ENCODE measurements around the gene TREH.

Gene TREH

DNA sequence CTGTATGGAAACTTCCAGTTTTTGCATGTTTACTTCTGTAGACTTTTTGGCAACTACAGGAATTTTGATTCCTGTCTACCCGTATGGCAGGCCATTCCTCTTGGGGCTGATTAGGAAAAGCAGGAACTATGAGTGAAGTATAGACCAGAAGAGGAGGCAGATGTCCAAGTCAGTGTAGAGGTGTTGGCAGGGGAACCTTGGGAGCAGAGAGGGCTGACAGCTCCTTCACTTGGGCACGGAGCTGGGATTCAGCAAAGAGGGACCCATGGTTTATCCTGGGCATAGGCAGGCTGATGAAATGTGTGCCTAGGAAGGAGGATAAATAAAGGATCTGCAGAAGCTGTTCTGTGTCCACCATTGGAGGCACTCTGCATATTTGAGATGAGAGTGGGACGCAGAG lies 33.1 kb downstream of the TREH start:
- peak; percentile 46 for DNase-seq (ENCODE audit: low read depth)
- TF ChIP-seq, protein P1, sequence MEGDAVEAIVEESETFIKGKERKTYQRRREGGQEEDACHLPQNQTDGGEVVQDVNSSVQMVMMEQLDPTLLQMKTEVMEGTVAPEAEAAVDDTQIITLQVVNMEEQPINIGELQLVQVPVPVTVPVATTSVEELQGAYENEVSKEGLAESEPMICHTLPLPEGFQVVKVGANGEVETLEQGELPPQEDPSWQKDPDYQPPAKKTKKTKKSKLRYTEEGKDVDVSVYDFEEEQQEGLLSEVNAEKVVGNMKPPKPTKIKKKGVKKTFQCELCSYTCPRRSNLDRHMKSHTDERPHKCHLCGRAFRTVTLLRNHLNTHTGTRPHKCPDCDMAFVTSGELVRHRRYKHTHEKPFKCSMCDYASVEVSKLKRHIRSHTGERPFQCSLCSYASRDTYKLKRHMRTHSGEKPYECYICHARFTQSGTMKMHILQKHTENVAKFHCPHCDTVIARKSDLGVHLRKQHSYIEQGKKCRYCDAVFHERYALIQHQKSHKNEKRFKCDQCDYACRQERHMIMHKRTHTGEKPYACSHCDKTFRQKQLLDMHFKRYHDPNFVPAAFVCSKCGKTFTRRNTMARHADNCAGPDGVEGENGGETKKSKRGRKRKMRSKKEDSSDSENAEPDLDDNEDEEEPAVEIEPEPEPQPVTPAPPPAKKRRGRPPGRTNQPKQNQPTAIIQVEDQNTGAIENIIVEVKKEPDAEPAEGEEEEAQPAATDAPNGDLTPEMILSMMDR (conservative IDR thresholded peaks at IDR 0.05; ENCODE audit: control insufficient read depth, insufficient read depth, low read depth, low read length), result no peak
- no peak overlapping the region for H3K4me3 ChIP-seq (ENCODE audit: control insufficient read depth, low read depth, low read length)

DNA sequence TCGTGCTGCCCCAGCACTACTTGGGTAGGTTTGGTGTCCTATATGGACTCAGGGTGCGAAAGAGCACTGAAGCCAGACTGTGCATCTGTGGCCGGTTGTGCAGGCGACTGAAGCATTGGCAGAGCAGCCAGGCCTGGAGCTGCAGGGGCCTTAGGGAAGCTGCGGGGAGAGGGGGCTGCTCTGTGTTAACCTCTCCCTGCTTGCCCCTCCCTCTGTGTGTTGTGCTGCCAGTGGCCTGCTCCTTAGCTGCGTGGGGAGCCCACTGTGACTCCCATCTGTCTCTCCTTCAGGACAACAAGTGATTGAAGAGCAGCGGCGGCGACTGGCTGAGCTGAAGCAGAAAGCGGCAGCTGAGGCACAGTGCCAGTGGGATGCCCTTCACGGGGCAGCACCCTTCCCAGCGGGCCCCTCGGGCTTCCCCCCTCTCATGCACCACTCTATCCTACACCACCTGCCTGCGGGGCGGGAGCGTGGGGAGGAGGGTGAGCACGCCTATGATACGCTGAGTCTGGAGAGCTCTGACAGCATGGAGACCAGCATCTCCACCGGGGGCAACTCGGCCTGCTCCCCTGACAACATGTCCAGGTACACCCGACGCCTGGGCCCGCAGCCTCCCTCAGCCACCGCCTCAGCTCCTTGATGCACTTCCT lies 34.3 kb downstream of the TREH start:
- no peak overlapping the region for H3K4me3 ChIP-seq (ENCODE audit: control insufficient read depth, low read depth, low read length)
- TF ChIP-seq, protein P1 (conservative IDR thresholded peaks at IDR 0.05; ENCODE audit: control insufficient read depth, insufficient read depth, low read depth, low read length), result no peak
- no peak for DNase-seq (ENCODE audit: low read depth)

DNA sequence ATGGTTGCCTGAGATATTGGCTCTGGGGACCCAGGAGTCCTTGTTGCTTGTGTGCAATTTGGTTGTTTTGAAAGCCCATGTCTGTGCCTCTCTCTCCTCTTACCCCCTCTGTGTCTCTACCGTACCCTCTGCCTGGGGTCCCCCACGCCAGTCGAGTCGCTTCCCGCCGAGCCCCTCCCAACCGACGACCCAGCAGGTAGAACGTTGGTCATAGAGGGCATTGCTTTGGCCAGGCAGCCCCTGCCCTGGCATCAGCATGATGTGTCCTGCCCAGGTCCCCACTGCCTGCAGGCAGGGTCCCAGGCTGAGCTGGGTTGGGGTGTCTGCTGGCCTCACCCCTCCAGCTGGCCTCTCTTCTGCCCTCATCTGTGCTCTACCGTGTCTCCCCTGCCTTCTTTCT lies 35.0 kb downstream of the TREH start:
- H3K4me3 ChIP-seq (ENCODE audit: control insufficient read depth, low read depth, low read length), result no peak overlapping the region
- TF ChIP-seq, protein P1 (conservative IDR thresholded peaks at IDR 0.05; ENCODE audit: control insufficient read depth, insufficient read depth, low read depth, low read length), result no peak
- no peak for DNase-seq (ENCODE audit: low read depth)

DNA sequence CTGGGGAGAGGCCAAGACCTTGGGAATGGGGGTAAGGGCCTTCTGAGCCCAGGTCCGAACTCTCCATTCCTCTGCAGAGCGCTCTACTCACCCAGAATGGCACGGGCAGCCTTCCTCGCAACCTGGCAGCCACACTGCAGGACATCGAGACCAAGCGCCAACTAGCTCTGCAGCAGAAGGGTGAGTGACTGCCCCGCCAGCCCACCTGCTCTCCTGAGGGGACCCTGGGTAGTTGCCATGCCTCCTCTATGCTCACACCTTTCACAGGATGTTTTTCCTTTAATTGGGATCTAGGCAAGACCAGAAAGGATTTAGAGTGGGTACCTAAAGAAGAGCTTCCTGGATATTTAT lies 35.5 kb downstream of the TREH start:
- TF ChIP-seq, protein P1 (conservative IDR thresholded peaks at IDR 0.05; ENCODE audit: control insufficient read depth, insufficient read depth, low read depth, low read length), result no peak
- H3K4me3 ChIP-seq (ENCODE audit: control insufficient read depth, low read depth, low read length), result no peak overlapping the region
- DNase-seq (ENCODE audit: low read depth), result no peak

DNA sequence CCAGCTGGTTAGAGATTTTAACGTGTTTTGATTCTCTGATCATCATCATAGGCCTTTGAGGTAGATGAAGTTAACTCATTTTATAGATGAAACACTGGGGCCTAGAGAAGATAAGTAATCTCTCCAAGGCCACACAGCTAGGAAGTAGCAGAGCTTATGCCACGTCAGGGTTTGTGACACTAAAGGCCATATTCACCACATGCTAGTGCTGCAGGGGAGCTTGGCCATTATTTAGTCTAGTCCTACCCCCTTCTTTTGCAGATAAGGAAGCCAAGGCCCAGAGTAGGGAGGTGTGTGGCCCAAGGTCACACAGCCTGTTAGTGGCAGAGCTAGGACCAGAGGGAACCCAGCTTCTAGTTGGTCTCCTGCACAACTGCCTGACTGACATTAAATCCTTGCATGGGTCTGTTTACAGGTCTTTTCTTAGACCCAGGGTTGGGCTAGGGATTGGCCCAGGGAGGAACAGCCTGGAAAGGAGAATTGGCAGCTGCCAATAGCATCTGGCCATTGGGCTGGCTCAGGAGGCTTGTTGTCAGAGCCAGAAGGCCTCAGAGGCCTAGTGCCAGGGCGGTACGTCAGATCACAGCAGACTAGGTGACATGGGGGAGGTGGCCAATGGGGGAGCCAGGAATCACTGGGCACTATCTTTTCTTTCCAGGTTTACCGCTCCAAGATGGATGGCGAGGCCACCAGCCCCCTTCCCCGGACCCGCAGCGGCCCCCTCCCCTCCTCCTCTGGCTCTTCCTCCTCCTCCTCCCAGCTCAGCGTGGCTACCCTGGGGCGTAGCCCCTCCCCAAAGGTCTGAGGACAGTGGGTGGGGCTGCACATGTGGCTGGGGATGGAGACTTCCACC lies 36.1 kb downstream of the TREH start:
- DNase-seq (ENCODE audit: low read depth), result no peak
- TF ChIP-seq, protein P1 (conservative IDR thresholded peaks at IDR 0.05; ENCODE audit: control insufficient read depth, insufficient read depth, low read depth, low read length), result no peak
- no peak overlapping the region for H3K4me3 ChIP-seq (ENCODE audit: control insufficient read depth, low read depth, low read length)

DNA sequence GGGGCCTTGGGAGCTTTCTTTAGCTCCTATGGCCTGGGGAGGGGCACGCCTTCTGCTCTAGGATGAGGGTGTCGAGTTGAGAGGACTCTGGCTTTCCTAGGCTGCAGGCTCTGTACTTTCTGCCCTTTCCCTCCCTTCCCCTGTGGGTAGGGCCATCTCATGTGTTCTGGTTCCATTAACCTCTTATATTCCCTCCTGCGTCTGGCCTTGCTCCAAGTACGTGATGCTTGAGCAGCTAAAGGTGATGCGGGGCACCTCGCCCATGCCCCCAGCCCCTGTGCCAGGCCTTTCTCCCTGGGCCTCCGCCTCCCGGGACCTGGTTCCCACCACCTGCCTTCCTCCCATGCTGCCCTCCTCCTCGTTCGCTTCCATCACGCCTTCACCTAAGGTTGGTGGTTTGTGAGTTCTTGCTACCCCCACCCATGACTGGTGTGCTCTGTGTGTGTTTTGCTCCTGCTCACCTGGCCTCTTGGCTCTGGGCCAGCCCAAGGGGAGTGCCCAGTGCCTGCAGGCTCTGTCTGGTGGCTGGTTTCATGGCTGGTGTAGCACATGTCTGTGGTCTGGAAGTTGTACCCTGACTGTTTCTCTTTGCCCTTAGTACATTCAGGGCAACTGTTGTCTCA lies 37.9 kb downstream of the TREH start:
- TF ChIP-seq, protein P1 (conservative IDR thresholded peaks at IDR 0.05; ENCODE audit: control insufficient read depth, insufficient read depth, low read depth, low read length), result no peak
- DNase-seq (ENCODE audit: low read depth), result no peak
- H3K4me3 ChIP-seq (ENCODE audit: control insufficient read depth, low read depth, low read length), result no peak overlapping the region
